ENCODE results near the gene LCE2C.

LCE2C gene

GRCh38 chr1:152656459-152656858 lies 18.6 kb upstream of the LCE2C start:
- TF ChIP-seq CTCF (IDR thresholded peaks at IDR 0.05): no peak

- TF ChIP-seq CTCF (IDR thresholded peaks at IDR 0.05): no peak
Measured at GRCh38 chr1:152657677-152658076, 17.4 kb upstream of the LCE2C start.

GRCh38 chr1:152658649-152659048 lies 16.4 kb upstream of the LCE2C start:
- TF ChIP-seq CTCF (IDR thresholded peaks at IDR 0.05): no peak

- no peak for TF ChIP-seq CTCF (IDR thresholded peaks at IDR 0.05)
Measured at GRCh38 chr1:152663098-152663497, 12.0 kb upstream of the LCE2C start, which contains the start of gene LCE2D. LCE2D (plus strand) TSS chr1:152663380; CDS start chr1:152664106, 726 bp downstream.

GRCh38 chr1:152667648-152668047 lies 7.4 kb upstream of the LCE2C start:
- no peak for TF ChIP-seq CTCF (IDR thresholded peaks at IDR 0.05)

- TF ChIP-seq CTCF (IDR thresholded peaks at IDR 0.05): no peak
Measured at GRCh38 chr1:152673016-152673415, 2.1 kb upstream of the LCE2C start.

- TF ChIP-seq CTCF (IDR thresholded peaks at IDR 0.05): no peak
Measured at GRCh38 chr1:152679459-152679858, 4.4 kb downstream of the LCE2C start.

- TF ChIP-seq CTCF (IDR thresholded peaks at IDR 0.05): no peak
Measured at GRCh38 chr1:152681616-152682015, 6.5 kb downstream of the LCE2C start.
